PFSK-1 (cell line): ENCODE results near the gene TMEM229A.

Source experiments
- POLR2AphosphoS5 ChIP-seq: IDR thresholded peaks from 2 replicates; pipeline ENCODE4 v1.6.1; 2012; ENCODE audit warnings: low read depth, mild to moderate bottlenecking, control low read depth, low read length, moderate library complexity
- SIN3A ChIP-seq: IDR thresholded peaks from 2 replicates; pipeline ENCODE4 v1.6.1; 2012; ENCODE audit warnings: mild to moderate bottlenecking, low read length, moderate library complexity, borderline replicate concordance; ENCODE audit not compliant: insufficient read depth
- TAF1 ChIP-seq: IDR thresholded peaks from 2 replicates; pipeline ENCODE4 v1.6.1; 2012; ENCODE audit warnings: low read length, control low read depth, borderline replicate concordance; ENCODE audit not compliant: insufficient read depth
- TF ChIP-seq, protein P1 (sequence below), 2 experiments: IDR thresholded peaks; 2 replicates each; pipeline versions ENCODE4 v1.6.1 to v1.8.0; 2011 to 2012; ENCODE audit warnings: low read depth in 2 of 2, low read length in 2 of 2, control low read depth in 1 of 2, inconsistent platforms in 1 of 2, mild to moderate bottlenecking in 1 of 2, moderate library complexity in 1 of 2; ENCODE audit not compliant: insufficient read depth in 1 of 2

DNA sequence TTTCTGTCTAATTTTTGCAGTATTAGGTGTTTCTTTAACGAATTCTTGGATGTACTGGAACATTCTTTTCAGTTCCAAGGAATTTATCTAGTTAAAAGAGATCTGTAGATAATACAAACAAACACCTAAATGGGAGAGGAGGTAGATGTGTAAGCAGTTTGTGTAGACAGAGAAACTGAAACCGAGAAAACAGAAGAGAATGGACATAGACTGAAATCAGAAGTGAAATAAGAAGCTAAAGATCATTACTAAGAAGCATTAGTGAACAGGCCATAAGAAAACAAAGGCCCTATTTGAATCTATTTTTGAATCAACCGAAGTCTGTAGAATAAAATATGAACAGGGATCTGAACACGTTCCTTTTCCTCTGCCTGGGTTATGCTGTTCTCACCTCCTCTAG lies 26.5 kb upstream of the TMEM229A start:
- TF ChIP-seq, protein P1, sequence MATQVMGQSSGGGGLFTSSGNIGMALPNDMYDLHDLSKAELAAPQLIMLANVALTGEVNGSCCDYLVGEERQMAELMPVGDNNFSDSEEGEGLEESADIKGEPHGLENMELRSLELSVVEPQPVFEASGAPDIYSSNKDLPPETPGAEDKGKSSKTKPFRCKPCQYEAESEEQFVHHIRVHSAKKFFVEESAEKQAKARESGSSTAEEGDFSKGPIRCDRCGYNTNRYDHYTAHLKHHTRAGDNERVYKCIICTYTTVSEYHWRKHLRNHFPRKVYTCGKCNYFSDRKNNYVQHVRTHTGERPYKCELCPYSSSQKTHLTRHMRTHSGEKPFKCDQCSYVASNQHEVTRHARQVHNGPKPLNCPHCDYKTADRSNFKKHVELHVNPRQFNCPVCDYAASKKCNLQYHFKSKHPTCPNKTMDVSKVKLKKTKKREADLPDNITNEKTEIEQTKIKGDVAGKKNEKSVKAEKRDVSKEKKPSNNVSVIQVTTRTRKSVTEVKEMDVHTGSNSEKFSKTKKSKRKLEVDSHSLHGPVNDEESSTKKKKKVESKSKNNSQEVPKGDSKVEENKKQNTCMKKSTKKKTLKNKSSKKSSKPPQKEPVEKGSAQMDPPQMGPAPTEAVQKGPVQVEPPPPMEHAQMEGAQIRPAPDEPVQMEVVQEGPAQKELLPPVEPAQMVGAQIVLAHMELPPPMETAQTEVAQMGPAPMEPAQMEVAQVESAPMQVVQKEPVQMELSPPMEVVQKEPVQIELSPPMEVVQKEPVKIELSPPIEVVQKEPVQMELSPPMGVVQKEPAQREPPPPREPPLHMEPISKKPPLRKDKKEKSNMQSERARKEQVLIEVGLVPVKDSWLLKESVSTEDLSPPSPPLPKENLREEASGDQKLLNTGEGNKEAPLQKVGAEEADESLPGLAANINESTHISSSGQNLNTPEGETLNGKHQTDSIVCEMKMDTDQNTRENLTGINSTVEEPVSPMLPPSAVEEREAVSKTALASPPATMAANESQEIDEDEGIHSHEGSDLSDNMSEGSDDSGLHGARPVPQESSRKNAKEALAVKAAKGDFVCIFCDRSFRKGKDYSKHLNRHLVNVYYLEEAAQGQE (IDR thresholded peaks at IDR 0.05; ENCODE audit: insufficient read depth in 1 of 2, low read depth in 2 of 2, low read length in 2 of 2), result no peak
- no peak for TF ChIP-seq POLR2AphosphoS5
- no peak for TF ChIP-seq TAF1
- no peak for TF ChIP-seq SIN3A
